Measurements from ENCODE around the gene LMAN2L. TPM values are rescaled to one million over a fixed set of nuclear protein-coding genes. Genes with fewer than 3 reads are reported as not detected.

The LMAN2L gene
- total and polyA plus RNA-seq, 12 donors, result 11.0 to 31.4 (median 18.8) TPM

GRCh38 chr2:96699621-96700020, 40.2 kb downstream of the LMAN2L start:
- no peak for TF ChIP-seq CTCF (IDR thresholded peaks at IDR 0.05)
- Histone ChIP-seq H3K36me3 (peaks cover 0 to 34% (median 0%) of the 10 kb centered on the region in 9 donors), H3K9me3 (no peaks in the 10 kb centered on the region), H3K27ac (no peak overlapping the region), H3K27me3 (no peaks in the 10 kb centered on the region), H3K4me1 (no peaks in the 10 kb centered on the region), H3K4me3 (no peak overlapping the region)
- ATAC-seq, result no peak
- intact Hi-C loops (cut with DNase I), result no loop called here
- DNase-seq, result no peak
- 77 to 80% methylated on average over 9 of the region's 9 CpGs for WGBS, 2 donors

- H3K4me3 ChIP-seq, result no peak overlapping the region
- no peak for DNase-seq
- no peaks in the 10 kb centered on the region for H3K9me3 ChIP-seq
- intact Hi-C loops (cut with DNase I), result no loop called here
- ATAC-seq, result peak in 1 of 8 donors; percentile 10
- no peak overlapping the region for H3K27ac ChIP-seq
- H3K36me3 ChIP-seq, result peaks cover 0 to 28% (median 0%) of the 10 kb centered on the region in 9 donors
- no peaks in the 10 kb centered on the region for H3K27me3 ChIP-seq
- no peaks in the 10 kb centered on the region for H3K4me1 ChIP-seq
- WGBS, 2 donors, result 94% methylated on average over 6 of the region's 6 CpGs
- no peak for TF ChIP-seq CTCF (IDR thresholded peaks at IDR 0.05)
Measured at GRCh38 chr2:96699021-96699420, 40.8 kb downstream of the LMAN2L start.

GRCh38 chr2:96698221-96698861, 41.5 kb downstream of the LMAN2L start:
- 95 to 97% methylated on average over 14 of the region's 14 CpGs for WGBS, 2 donors
- no peak for TF ChIP-seq CTCF (IDR thresholded peaks at IDR 0.05)

GRCh38 chr2:96697476-96697875, 42.4 kb downstream of the LMAN2L start:
- no peak for TF ChIP-seq CTCF (IDR thresholded peaks at IDR 0.05)
- H3K27me3 ChIP-seq, result no peaks in the 10 kb centered on the region
- H3K27ac ChIP-seq, result no peak overlapping the region
- DNase-seq (no peak), ATAC-seq (no peak)
- intact Hi-C loops (cut with DNase I), result no loop called here
- H3K9me3 ChIP-seq, result no peaks in the 10 kb centered on the region
- H3K4me3 ChIP-seq, result no peak overlapping the region
- H3K36me3 ChIP-seq, result peaks cover 0 to 13% (median 0%) of the 10 kb centered on the region in 9 donors
- WGBS, 2 donors, result 82 to 89% methylated on average over 2 of the region's 2 CpGs
- no peaks in the 10 kb centered on the region for H3K4me1 ChIP-seq

More at GRCh38 chr2:96698221-96698861, 41.5 kb downstream of the LMAN2L start:
- intact Hi-C loops (cut with DNase I), result no loop called here
- ATAC-seq (no peak), DNase-seq (no peak)
- H3K36me3 ChIP-seq, result peaks cover 0 to 22% (median 0%) of the 10 kb centered on the region in 9 donors
- H3K4me3 ChIP-seq, result no peak overlapping the region
- no peaks in the 10 kb centered on the region for H3K4me1 ChIP-seq
- no peaks in the 10 kb centered on the region for H3K9me3 ChIP-seq
- H3K27ac ChIP-seq, result no peak overlapping the region
- H3K27me3 ChIP-seq, result no peaks in the 10 kb centered on the region

Data from heart right ventricle (tissue), 16 donors.